K562 (cell line): ENCODE measurements around the gene ST14.

ENCODE experiments used
- EGR1 ChIP-seq: fragments of 450-650 bp; conservative IDR thresholded peaks from 2 replicates; pipeline ENCODE4 v1.6.1; 2017; ENCODE audit warnings: mild to moderate bottlenecking
- KLF16 ChIP-seq: IDR thresholded peaks from 2 replicates; pipeline ENCODE4 v1.6.1; 2016; ENCODE audit warnings: antibody characterized with exemption
- ZNF311 ChIP-seq: fragments of 250-450 bp; sonication (Bioruptor Pico); IDR thresholded peaks from 2 replicates; pipeline ENCODE4 v1.4.0; 2020; ENCODE audit warnings: mild to moderate bottlenecking, moderate library complexity

GRCh38 chr11:130126516-130126915, 33.1 kb upstream of the ST14 start:
- TF ChIP-seq EGR1 (no peak), ZNF311 (no peak), KLF16 (no peak)
